HG03095 (cell line): ENCODE data around the gene EIF1AD.
A peak's percentile ranks its signal among the peaks of the same experiment; 100 is the strongest.
"Not testable (repeated sequence)": the region's sequence is repeated elsewhere in the genome, so short reads cannot be mapped to it uniquely, and the experiment has no call there.

Experiments used
- ATAC-seq: cut with Tn5 transposase; IDR thresholded peaks from one replicate; pipeline ENCODE4 v1.9.1; 2021; ENCODE audit warnings: moderate library complexity; ENCODE audit not compliant: unreplicated experiment

The EIF1AD gene, protein sequence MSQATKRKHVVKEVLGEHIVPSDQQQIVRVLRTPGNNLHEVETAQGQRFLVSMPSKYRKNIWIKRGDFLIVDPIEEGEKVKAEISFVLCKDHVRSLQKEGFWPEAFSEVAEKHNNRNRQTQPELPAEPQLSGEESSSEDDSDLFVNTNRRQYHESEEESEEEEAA

DNA sequence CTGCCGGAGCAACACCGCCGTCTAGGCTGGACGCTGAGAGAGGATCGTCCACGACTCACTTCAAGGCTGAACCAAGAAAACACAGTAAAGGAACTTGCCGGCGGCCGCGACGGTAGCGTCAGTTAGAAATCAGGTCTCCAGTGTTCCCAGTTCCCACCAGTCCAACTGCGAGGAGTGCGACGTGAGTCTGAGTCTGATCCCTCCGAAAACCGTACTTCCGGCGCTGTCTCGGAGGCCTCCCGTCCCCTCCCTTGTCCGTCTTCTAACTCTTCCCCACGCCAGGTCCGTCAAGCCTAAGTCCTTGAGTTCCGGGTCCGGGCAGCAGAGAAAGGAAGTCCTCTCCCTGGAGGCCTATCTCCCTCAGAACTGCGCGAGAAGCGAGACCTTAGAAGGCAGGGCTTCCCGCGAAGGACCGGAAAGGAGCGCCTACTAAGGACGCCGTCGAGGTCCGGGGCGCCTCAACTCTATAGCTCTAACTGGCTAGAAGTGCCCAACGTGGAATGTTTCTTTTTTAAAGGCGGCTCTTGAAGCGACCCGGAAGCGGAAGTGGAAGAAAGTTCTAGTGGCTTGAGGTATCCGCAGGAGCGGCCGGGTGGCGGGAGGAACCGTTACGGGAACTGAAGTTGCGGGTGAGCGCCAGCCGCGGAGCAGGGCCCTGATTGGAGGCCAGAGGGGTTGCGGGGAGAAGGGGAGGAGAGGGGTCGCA lies at the start of gene EIF1AD, which contains the start of gene BANF1:
TSS of gene EIF1AD (minus strand) at position 216 of the 706 bp plus-strand sequence. CDS start 1,768 bp downstream, outside the sequence.
TSS of gene BANF1 (plus strand) at position 562 of the 706 bp plus-strand sequence. CDS start 748 bp downstream, outside the sequence.
- peak; percentile 68 for ATAC-seq

DNA sequence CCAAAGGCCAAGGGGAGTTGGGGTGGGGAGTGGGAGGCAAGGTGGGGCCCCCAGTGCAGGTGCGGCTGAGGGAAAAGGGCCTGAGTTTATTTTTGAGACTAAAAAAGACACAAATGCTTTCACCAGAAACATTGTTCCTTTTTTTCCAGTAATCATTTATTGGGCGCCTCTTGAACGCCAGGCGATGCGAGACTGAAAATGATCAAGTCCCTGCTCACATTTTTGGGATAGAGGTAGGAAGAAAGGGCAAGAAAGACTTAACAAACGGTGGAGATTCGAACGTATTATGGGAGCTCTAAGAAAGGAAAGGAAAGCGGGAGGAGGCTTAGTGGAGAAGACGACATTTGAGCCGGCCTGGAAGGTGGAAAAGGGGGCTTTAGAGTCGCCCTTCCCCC lies 49.4 kb upstream of the EIF1AD start:
- ATAC-seq, result no peak

DNA sequence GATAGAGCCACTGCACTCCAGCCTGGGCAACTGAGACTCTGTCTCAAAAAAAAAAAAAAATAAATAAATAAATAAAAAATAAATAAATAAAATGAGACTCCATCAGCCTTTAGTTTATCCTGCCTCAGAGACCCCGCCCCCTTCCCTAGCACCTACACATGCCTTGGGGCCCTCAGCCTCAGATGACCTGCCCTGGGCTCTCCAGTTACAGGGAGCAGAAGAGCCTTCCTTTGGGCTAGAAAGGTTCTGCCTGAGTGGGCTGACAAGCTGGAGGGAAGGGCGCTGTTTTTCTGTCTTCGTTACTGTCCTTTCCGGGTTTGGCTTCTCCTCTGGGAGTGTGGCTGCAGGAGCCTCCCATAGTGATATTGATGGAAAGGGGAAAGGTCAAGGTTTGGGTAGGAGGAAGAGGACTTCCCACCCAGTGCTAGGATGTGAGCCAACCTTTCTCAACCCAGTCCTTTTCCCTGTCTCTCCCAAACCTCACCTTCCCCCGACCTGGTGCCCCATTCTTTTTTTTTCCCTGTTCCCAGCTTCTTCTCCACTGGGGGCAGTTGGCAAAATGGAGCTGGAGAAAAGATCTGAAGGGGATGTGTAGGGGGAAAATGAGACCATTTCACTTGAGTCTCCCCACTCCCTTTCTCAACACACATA lies 48.7 kb upstream of the EIF1AD start:
- no peak for ATAC-seq

DNA sequence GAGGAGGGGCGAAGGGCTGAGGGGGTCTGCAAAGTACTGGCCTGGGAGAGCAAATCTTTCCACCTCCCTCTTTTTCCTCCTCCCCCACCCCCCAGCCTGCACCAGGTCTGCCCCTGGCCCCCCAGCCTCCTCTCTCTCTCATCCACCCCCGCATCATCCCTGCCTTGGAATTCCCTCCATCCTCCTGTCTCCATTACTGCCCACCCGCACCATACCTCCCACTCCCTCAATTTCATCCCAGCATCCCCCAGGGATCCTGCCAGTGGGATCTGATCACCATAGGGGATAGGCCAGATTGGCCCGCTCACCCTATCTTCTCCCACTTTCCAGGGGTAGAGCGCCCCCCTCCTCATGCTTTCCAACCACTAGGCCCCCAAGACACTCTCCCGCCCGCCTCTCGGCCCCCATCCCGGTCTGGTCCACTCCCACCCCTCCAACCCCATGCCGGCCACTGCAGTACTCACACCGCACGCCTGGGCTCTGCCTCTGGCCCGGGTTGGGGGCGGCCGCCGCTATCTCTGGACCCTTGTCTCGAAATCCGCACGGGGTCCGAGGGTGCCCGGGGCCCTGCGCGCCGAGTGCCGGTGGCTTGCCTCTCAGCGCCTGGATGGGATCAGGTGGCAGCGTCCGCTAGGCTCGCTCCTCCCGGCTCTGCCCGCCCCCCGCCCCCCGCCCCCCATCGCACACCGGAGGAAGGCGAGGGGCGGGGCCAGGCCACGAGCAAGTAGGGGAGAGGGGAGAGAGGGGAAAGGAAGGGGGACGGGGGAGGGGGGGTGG lies 46.8 kb upstream of the EIF1AD start, which contains the start of gene GAL3ST3:
TSS of gene GAL3ST3 (minus strand) at position 615 of the 777 bp plus-strand sequence. CDS start 3,746 bp downstream, outside the sequence.
- ATAC-seq, result no peak

DNA sequence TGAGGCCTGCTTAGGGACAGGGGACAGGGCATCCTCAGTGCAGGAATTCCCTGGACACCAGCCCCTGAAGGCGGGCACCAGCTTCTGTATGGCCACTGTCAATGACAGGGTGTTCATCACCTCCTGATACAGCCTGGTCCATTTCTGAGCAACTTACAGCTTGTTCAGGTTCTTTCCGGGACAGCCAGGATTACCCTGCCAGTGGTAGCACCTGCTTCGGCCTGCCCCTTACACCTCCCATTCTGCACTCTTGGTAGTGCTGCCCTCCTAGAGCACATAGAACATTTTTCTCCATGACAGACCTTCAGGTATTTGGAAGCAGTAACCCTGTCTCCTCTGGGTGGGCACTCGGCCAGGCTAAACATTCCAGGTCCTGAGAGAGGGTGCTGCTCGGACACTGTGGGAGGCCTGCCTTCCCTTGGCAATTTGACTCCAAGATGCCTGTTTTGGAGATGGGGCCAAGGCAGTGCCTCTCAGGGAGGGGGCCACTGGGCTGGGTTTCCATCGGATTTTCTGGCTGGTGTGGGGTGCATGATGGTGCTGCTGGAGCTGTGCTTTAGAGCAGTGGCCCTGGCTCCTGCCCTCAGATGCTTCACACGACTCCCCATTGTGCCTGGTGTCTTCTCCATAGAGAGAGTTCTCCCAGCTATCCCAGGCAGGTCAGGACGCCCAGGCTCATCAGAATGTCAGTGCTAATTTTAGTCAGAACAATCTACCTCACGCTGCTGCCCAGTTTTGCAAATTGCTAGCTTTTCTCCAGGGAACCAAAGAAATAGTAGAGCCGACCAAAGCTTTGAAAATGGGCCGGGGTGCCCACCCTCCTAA lies 45.8 kb upstream of the EIF1AD start:
- ATAC-seq, result no peak

DNA sequence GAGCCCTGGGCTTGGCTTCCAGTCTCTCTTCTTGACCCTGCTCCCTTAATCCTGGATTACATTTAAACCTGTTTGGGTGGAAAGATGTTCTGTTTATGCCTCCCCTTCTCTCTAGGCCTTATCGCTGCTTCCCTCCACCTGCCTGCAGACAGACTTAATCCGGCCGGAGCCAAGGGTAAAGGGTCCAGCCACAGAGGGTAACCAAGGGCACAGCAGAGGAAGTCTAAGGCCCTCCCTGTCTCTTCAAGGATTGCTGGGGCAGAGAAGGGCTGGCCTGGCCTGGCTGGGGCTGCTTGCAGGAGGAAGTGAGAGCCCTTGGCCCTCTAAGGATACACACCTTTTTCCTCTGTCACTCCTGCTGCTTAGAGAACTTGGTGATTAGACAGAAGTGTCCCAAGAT lies 44.9 kb upstream of the EIF1AD start:
- no peak for ATAC-seq

DNA sequence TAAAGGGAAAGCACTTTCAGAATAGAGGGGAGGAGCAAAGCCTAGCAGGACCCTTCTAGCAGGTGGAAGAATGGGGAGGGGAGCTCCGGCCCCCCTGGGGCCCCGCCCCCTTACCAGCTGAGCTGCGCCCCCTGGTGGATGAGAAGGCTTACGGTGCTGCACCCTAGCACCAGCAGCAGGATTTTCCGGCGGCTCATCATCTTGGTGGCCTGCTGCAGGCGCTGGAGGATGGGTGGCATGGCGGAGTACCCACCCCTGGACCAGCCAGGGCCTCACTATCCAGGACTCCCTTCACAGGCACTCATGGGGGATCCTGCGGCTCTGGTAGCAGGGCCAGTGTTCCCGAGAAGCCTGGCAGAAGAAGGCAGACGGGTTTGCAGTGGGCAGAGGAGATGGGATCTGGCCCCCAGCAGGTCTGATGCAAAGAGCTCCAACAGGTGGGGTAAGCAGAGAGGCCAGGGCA lies 43.3 kb upstream of the EIF1AD start:
- ATAC-seq, result peak; percentile 64

DNA sequence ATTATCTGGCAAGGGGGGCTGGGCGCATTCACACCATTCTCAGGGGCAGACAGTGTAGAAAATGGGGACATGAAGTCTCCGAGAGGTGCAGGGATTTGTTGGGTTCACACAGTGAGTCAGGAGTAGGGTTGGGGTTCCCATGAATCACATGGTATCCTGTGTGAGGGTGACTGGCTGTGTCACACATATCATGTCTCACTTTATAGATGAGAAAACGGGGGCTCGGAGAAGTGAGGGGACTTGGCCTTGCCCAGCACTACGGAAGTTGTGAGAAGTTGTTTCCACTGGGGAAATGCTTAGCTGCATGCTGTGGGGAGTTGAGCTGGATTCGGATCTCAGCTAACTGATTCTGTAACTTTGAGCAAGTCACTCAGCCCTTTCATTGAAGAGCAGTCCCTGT lies 42.8 kb upstream of the EIF1AD start:
- ATAC-seq, result no peak

DNA sequence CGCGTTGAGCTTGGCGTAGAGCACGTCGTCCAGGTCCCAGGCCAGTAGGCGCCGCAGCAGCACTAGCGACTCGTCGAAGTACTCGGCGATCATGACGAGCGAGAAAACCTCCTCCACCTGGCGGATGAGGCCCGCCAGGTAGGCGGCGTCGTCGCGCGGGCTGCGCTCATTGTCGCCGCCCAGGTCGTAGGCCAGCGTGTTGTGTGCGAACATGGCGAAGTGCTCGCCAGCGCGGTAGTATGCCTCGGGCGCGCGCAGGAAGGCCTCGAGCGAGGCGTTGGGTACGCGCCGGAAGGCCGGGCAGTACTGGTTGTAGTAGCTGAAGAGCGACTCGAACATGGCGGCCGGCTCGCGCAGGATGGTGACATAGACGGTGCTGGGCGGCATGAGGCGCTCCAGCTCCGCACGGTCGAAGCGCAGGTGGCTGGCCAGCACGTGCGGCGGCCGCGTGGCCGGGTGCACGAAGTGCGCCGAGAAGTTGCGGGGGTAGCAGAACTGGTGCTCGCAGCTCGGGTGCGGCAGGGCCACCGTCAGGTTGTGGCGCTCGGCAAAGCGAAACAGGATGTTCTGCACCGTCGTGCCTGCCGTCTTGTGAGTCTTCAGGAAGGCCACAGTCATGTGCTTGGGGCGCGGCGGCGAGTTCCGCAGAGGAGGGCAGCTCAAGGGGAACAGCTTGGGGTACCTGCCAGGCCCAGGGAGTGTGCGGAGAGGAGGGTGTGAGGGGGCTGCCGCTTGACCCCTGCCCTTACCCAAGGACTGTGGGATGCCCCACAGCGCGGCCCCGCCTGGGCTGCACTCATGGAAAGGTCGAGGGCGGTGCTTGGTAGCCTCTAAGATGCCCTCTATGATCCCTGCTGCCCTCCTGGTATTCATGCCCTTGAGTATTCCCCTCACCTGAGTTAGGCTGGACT lies 41.3 kb upstream of the EIF1AD start:
- ATAC-seq, result no peak

DNA sequence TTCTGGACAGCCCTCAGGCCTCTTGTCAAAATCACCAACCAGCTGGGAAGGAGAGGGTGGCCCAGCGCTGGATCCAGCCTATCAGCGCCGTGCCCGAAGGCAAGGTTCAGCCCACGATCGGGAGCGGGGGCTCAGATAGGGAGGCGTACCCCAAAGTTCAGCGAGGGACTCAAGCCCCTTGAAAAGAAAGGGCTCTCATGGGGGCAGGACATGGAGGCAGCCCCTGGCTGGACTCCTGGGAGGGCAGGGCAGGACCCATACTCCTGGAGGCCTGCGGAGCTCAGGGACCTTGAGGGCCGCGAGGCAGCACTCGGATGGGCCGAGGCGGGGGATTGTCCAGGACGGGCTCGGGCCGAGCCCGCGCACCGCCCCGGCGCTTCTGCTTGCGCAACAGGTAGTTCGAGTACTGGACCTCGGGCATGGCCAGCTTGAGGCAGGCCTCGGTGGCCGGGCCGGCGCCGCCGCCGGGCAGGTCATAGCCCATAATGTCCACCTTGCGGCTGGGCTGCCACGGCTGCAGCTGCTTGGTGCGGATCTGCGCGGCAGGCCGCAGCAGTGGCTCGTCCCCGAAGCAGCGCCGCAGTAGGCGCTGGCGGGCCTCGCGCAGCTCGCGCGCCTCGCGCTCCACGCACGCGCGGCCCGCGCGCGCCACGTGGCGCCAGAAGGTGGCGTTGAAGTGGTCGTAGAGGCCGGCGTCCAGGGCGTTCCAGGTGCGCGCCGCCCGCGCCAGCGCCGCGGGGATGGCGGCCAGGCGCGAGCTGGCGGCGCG lies 40.5 kb upstream of the EIF1AD start:
- ATAC-seq, result no peak

DNA sequence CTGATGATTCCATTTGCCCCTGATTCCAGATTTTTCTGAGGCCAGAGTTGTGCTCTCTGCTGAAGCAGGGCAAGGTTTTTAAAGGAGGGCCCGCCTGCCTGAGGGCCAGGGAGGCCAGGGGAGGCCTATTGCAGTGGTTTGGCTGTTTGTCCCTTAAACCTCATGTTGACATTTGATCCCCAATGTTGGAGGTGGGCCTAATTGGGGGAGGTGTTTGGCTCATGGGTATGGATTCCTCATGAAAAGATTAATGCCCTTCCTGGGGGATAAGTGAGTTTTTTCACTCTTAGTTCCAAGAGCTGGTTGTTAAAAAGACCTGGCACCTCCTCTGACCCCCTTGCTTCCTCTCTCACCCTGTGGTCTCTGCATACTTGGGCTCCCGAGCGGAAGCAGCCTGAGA lies 37.8 kb upstream of the EIF1AD start:
- ATAC-seq, result no peak

DNA sequence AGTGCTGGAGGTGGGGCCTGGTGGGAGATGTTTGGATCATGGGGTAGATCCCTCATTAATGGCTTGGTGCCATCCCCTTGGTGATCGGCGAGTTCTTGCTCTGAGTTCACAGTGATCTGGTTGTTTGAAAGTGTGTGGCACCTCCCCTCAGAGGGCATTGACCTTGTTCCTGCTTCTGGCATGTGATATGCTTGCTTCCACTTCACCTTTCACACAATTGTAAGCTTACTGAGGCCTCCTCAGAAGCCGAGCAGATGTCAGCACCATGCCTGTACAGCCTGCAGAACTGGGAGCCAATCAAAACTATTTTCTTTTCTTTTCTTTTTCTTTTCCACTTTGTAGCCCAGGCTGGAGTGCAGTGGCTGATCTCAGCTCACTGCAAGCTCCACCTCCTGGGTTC lies 35.4 kb upstream of the EIF1AD start:
- ATAC-seq, result no peak

DNA sequence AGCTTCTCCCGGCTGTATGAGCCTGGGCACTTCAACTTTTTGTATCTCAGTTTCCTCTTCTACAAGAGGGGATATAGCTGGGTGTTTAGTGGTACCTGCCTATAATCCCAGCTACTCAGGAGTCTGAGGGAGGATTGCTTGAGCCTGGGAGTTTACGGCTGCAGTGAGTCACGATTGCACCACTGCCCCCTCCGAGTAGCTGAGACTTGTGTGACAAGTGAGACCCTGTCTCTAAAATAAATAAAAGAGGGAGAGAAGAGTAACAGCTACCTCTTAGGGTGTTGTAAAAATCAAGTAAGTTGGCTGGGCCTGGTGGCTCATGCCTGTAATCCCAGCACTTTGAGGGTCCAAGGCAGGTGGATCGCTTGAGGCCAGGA lies 34.4 kb upstream of the EIF1AD start:
- no peak for ATAC-seq

DNA sequence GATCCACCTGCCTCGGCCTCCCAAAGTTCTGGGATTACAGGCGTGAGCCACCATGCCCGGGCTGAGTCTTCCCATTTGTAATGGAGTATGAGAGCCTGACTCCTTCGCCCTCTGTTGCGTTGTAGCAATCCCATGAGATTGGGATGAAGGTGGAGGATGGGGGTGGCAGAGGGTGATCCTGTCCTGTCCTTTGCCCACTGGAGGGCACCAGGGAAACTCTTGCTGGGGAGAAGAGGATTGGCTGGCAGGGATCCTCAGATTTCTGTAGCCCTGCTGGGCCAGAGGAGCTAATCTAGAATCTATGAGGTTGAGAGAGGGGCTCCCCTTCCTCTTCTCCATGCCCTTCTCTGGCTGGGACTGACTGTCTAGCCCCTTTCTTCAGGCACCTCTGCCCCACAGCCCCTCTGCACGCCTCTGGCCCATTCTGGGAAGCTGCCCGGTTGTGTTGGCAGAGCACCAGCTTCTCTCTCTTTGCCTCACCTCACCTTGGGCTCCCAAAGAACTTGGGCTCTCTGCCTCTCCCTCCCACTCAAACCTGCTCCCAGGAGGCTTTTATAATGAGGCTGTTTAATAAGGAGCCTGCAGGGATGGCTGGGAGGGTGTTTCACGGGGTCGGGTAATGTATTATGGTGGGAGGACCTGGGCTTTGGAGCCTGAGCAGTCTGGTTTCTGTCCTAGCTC lies 33.8 kb upstream of the EIF1AD start:
- ATAC-seq, result no peak

DNA sequence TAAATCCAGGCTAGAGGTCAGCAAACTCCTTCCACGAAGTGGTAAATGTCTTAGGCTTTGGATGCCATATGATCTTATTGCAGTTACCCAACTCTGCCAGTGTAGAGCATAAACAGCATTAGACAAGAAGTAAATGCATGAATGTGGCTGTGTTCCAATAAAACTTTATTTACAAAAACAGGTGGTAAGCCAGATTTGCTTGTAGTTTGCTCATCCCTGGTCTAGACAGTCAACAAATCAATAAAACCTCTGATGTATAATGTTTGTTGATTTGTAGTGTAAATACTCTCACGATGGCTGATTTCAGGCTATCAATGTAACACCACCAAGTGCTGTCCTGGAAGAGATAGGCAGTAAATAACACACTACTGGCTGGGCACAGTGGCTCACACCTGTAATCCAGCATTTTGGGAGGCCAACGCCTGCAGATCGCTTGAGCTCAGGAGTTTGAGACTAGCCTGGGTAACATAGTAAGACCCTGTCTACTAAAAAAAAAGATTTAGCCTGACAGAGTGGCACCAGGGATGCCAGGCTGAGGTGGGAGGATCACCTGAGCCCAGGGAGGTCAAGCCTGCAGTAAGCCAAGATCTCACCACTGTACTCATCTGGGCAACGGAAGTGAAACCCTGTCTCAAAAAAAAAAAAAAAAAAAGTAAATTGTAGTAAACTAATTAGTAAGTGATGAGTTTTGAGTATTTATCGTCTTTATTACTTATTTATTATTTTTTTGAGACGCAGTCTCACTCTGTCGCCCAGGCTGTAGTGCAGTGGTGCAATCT lies 31.2 kb upstream of the EIF1AD start:
- no peak for ATAC-seq

DNA sequence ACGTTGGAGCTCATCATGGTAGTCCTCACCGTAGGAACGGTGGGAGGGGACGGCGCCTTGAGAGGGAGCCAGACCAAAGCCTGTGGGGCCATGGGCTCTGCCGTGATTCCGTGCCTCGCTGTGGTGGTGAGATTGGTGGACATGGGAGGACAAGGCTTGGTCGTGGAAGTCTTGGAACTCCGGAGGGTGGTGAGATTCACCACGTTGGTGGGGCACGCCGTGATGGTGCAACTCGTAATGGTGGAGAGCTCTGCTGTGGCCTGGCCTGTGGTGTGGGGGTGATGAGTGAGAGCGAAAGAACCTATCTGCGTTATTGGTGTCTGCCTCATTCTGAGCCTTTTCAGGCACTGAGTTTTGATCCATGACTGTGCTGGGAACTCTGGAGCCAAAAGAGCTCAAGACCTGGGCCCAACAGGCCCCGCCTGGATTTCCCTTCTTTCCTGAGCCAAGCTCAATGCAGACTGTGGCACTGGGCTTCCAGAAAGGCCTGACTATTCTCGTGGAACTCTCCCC lies 24.1 kb upstream of the EIF1AD start, which contains the start of gene CATSPER1:
TSS of gene CATSPER1 (minus strand) at position 463 of the 513 bp plus-strand sequence. CDS start at position 363, 100 bp downstream.
- no peak for ATAC-seq

DNA sequence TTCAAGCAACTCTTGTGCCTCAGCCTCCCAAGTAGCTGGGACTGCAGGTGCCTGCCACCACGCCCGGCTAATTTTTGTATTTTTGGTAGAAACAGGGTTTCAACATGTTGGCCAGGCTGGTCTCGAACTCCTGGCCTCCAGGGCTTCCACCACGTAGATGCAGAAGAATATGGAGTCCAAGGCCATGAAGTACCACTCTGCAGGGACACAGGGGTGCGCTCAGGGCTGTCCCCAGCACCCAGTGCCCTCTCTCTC lies 21.2 kb upstream of the EIF1AD start:
- ATAC-seq, result not testable (repeated sequence)
